Inferior parietal cortex (tissue), 1 donor: ENCODE results near the gene NELFE.
A peak's percentile ranks its signal among the peaks of the same experiment; 100 is the strongest.

Source experiments
- DNase-seq: peaks from one replicate; pipeline ENCODE4 v3.0.0-alpha.2; 2016; ENCODE audit errors: extremely low spot score

Gene NELFE

DNA sequence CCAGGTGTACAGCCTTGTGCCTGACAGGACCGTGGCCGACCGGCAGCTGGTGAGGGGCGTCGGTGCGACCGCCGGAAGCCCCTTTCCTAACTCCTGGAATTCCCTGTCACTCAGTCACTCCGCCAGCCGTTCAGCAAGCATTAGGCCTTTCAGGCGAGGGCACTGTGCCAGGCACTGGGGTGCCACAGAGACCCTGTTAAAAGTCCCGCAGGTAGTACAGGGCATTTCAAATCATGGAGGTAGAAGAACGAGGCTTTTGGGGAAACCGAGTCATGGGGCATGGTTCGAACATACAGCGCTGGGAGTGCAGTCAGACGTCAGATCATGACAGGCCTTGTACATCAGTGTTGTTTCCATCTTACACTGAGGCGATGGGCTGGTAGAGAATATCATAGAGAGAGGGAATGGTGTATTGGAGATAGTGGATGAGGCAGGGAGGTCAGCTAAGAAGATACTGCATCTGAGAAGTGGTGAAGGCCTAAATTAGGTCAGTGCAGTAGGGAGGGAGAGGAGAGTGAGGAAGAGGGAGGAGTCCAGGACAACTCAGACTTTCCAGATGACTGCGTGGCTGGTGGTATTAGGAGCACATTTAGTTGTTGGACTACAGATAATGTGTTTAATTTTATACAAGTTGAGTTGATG is 14.1 kb upstream of the NELFE start:
- DNase-seq: no peak

DNA sequence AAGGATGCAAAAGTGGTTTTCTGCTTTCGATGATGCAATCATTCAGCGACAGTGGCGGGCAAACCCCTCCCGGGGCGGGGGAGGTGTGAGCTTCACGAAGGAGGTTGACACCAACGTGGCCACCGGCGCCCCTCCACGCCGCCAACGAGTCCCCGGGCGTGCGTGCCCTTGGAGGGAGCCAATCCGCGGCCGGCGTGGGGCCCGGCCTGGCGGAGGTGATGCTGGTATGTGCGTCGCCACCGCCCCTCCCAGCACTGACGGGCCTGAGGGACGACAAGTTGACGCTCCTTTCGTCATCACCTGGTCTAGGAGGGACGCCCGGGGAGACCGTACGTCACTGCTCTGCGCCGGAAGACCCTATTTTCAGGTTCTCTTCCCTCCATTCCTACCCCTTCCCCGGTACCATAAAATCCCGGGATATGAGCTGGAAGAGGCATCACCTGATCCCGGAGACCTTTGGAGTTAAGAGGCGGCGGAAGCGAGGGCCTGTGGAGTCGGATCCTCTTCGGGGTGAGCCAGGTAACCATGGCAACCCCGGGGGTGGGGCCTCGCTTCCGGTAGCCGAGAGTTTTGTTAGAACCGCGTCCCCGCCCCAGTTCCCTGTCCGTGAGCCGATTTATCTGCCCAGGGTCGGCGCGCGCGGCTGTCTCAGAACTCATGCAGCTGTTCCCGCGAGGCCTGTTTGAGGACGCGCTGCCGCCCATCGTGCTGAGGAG is 13.4 kb upstream of the NELFE start, which contains the start of gene DXO:
DXO (minus strand) TSS at position 146 of the 716 bp plus-strand sequence. CDS start 463 bp downstream, outside the sequence.
- peak; percentile 97 for DNase-seq

- no peak for DNase-seq
These were observed 12.7 kb upstream of the NELFE start for GRCh38 chr6:31971279-31971992.

- DNase-seq: no peak
These were observed 12.0 kb upstream of the NELFE start for GRCh38 chr6:31970604-31971271.

DNA sequence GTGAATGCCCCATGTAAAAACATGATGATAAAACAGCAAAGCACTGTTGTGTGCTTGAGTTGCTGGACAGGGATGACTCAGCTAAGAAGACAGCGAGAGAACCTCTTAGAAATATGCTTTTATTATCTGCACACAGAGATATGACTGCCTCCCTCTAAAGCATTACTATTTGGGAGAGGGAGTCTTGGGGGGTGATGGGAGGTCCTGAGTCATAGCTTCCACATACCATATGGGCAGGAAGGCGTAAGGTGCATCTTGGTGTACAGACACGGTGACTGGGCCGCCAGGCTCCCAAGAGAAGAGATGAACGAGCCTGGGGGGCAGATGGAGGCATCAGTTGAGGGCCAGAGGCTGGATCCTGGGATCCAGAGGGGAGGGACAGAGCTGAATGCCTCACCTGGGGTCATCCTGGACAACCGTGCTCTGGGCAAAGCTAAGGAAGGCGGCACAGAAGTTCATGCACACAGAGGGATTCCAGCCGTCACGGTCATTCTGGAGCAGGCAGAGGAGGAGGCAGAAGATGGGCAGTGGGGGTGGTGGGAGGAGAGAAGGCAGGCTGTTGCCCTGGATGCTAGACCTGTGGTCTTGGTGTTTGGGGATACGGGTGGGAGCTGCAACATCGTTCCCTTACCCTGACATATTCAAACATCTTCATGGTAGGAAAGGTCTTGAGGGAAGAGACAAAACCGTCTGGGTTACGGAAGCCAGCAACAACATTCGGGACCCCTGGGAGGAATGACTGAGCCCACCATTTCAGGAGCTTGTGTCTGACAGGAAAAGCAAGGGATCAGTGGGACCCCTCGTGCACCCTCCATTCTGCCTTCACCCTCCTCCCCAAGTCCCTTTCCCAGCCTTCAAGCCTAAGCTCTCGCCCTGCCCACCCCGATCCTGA is 11.2 kb upstream of the NELFE start:
- peak; percentile 14 for DNase-seq

DNA sequence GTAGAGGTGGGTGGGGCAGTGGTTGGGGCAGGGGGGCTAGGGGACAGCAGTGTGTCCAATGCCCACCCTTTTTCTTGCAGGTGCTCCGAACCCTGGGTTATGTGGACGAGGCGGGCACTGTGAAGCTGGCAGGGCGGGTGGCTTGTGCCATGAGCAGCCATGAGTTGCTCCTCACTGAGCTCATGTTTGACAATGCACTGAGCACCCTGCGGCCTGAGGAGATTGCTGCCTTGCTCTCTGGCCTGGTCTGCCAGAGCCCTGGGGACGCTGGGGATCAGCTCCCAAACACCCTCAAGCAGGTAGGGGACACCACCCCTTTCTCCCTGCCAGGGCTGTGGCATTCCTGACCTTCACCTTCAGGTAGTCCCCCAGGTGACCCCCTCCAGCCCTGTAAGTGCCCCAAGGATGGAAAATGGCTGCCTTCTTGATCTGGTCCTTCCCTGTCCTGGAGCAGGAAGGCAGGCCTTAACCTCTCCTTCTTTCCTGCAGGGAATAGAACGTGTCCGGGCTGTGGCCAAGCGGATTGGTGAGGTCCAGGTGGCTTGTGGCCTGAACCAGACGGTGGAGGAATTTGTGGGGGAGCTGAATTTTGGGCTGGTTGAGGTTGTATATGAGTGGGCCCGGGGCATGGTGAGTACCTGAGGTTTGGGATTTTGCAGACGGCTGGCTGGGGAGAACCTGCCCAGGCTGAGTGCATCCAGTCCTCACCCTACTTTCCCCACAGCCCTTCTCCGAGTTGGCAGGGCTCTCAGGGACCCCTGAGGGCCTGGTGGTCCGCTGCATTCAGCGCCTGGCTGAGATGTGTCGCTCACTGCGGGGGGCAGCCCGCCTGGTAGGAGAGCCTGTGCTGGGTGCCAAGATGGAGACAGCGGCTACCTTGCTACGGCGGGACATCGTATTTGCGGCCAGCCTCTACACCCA is 10.3 kb upstream of the NELFE start:
- no peak for DNase-seq

DNA sequence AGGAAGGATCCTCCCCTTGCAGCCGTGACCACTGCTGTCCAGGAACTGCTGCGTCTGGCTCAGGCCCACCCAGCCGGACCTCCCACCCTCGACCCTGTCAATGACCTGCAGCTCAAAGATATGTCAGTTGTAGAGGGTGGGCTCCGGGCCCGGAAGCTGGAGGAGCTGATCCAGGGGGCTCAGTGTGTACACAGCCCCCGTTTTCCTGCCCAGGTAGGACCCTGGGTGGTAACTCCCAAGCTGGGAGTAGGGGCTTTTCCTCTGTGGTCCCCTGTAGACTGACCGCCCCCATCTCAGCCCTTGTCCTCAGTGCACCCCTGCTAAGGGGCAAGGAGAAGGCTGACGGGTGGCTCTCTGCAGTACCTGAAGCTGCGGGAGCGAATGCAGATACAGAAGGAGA is 9.6 kb upstream of the NELFE start:
- DNase-seq: no peak

DNA sequence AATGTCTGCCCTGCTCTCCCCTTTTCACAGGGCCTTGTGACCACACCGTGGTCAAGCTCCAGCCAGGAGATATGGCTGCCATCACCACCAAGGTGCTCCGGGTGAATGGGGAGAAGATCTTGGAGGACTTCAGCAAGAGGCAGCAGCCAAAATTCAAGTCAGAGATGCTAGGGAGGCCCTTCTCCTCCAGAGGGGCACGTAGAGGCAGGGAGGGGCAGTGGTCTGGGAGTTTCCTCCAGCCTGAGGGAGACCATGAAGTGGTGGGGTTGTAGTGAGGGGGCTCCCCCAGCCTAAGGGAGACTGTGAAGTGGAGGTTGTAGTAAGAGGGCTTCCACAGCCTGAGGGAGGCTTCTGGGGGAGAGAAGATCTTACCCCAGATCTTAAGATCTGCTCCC is 9.2 kb upstream of the NELFE start:
- no peak for DNase-seq

DNA sequence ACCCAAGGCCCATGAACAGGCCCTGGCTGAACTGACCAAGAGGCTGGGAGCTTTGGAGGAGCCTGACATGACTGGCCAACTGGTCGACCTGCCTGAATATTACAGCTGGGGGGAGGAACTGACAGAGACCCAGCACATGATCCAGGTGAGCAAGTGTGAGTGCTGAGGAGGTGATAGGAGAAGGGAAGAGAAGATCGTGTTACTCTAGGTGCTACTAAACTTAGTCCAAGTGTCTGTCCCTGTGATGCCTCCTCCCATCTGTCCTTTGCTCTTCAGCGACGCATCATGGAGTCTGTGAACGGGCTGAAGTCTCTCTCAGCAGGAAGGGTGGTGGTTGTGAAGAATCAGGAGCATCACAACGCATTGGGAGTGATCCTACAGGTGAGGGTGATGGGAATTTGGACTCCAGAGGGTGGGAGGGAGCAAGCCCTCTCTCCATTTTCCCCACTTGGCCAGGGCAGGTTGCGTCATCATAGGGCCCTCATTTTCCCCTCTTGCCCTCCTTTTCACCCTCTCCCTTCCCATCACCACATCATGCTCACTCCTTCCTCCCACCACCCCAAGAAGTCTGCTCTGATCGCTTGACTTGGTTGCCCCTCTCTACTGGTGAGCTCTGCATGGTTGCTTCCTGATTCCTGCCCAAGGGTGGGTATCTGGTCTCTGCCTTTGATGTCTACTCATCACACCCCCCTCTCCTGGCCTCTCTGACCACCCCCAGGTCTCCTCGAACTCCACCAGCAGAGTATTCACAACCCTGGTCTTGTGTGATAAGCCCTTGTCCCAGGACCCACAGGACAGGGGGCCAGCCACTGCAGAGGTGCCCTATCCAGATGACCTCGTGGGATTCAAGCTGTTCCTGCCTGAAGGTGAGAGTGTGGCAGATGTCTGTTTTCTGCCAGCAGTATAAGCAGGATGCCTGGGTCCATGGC is 8.5 kb upstream of the NELFE start:
- DNase-seq: no peak

GRCh38 chr6:31966506-31966905 is 7.7 kb upstream of the NELFE start:
- no peak for DNase-seq

- no peak for DNase-seq
These were observed 6.9 kb upstream of the NELFE start for GRCh38 chr6:31965700-31966099.

DNA sequence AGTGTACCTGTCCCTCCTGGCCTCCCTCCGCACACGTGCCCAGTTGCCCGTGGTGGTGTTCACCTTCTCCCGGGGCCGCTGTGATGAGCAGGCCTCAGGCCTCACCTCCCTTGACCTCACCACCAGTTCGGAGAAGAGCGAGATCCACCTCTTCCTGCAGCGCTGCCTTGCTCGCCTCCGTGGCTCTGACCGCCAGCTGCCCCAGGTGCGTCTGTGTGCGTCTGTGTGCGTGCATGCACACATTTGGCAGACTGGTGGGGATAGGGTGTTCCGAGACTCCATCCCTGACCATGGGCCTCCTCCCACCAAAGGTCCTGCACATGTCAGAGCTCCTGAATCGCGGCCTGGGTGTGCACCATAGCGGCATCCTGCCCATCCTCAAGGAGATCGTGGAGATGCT is 5.2 kb upstream of the NELFE start:
- no peak for DNase-seq

GRCh38 chr6:31961616-31962015 is 2.8 kb upstream of the NELFE start:
- no peak for DNase-seq

DNA sequence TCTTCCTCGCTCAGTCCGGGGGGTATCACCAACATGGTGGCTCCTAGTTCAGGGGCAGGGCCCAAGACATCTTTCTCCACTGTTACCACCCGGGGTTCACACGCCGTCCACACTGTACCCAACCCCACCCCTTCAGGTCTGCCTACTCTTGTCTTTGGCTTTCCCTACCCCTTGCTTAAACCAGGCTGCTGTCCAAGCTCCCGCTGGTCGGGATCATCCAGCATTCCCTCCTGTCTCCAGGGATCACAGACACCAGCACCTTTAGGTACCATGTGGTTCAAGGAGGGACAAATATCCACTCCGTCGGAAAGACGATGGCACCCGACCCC is 395 bp downstream of the NELFE start:
- no peak for DNase-seq

DNA sequence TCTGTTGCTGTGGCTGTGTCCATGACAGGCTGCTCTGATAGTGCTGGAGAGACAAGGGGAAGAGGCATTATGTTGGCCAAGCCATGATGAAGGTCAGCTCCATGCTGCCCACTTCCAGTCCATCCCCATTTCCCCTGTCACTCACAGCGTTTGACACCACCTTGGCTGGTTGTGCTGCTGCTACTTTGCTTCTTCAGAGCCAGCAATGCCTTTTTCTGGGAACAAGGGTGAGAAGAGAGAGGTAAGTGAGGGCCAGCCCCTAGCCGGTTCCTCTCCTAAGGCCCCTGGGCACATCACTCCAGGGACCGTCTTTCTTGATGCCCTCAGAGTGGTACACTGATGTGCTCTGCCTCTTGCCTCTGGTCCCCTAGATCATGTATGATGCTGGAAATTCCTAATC is 2.0 kb downstream of the NELFE start:
- DNase-seq: no peak

DNA sequence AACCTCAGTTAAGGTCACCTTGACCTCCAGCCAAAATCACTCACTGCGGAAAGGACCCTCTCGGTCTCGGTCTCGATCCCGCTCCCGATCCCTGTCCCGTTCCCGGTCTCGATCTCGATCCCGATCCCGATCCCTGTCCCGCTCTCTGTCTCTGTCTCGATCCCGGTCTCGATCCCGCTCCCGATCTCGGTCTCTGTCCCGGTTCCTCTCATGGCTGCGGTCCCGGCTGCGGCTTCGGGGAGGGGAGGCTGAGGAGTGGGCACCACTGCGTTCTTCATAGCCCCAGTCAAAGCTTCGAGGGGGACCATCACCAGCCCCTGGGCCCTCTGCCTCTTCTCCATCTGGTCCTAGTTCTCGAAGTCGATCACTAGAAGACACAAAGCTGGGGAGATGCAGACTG is 4.3 kb downstream of the NELFE start:
- DNase-seq: no peak

- DNase-seq: no peak
These were observed 5.9 kb downstream of the NELFE start for GRCh38 chr6:31952890-31953289.

GRCh38 chr6:31952140-31952805 is 6.5 kb downstream of the NELFE start:
- DNase-seq: peak; percentile 47
